Trophoblast cell (in vitro differentiated cells and primary cell): ENCODE measurements around the gene ZNF639.

Experiments
- DNase-seq, 2 donors: peaks; one replicate each; pipeline ENCODE4 v3.0.0-alpha.2; 2016
- H2AFZ ChIP-seq: 2 replicates; pipeline ENCODE4 v1.6.1; 2013; ENCODE audit warnings: low read length, moderate library complexity, mild to moderate bottlenecking; ENCODE audit not compliant: insufficient read depth, poor library complexity
- H2AK5ac ChIP-seq: 2 replicates; pipeline ENCODE4 v1.6.1; 2013; ENCODE audit warnings: mild to moderate bottlenecking, low read length
- H2BK120ac ChIP-seq: 2 replicates; pipeline ENCODE4 v1.6.1; 2013; ENCODE audit warnings: low read length, mild to moderate bottlenecking, moderate library complexity; ENCODE audit not compliant: insufficient read depth, poor library complexity
- H2BK12ac ChIP-seq: 2 replicates; pipeline ENCODE4 v1.6.1; 2013; ENCODE audit warnings: mild to moderate bottlenecking, low read length, moderate library complexity
- H2BK5ac ChIP-seq: 2 replicates; pipeline ENCODE4 v1.6.1; 2013; ENCODE audit warnings: low read length, low read depth, moderate library complexity, mild to moderate bottlenecking; ENCODE audit not compliant: poor library complexity
- H3K14ac ChIP-seq: 2 replicates; pipeline ENCODE4 v1.6.1; 2013; ENCODE audit warnings: mild to moderate bottlenecking, low read length
- H3K18ac ChIP-seq: 2 replicates; pipeline ENCODE4 v1.6.1; 2013; ENCODE audit warnings: mild to moderate bottlenecking, low read length
- H3K23ac ChIP-seq: 2 replicates; pipeline ENCODE4 v1.6.1; 2013; ENCODE audit warnings: low read length
- H3K27ac ChIP-seq: 2 replicates; pipeline ENCODE4 v1.5.1; 2013; ENCODE audit warnings: low read depth, mild to moderate bottlenecking, inconsistent platforms, low read length, moderate library complexity
- H3K27me3 ChIP-seq: 2 replicates; pipeline ENCODE4 v1.6.1; 2013; ENCODE audit warnings: inconsistent platforms, mild to moderate bottlenecking, low read length, moderate library complexity; ENCODE audit not compliant: insufficient read depth
- H3K36me3 ChIP-seq, 2 experiments: 1 replicate in 1 of 2; 2 replicates in 1 of 2; pipeline ENCODE4 v1.6.1; 2013; ENCODE audit warnings: low read length in 2 of 2, mild to moderate bottlenecking in 2 of 2, moderate library complexity in 1 of 2; ENCODE audit not compliant: insufficient read depth in 2 of 2, control insufficient read depth in 1 of 2
- H3K4ac ChIP-seq: 2 replicates; pipeline ENCODE4 v1.6.1; 2013; ENCODE audit warnings: low read depth, mild to moderate bottlenecking, low read length, moderate library complexity
- H3K4me1 ChIP-seq, 2 experiments: 1 replicate in 1 of 2; 2 replicates in 1 of 2; pipeline ENCODE4 v1.6.1; 2013; ENCODE audit warnings: low read length in 2 of 2, mild to moderate bottlenecking in 2 of 2, moderate library complexity in 1 of 2; ENCODE audit not compliant: insufficient read depth in 2 of 2, control insufficient read depth in 1 of 2
- H3K4me2 ChIP-seq: 2 replicates; pipeline ENCODE4 v1.6.1; 2013; ENCODE audit warnings: inconsistent platforms, mild to moderate bottlenecking, low read length, moderate library complexity
- H3K4me3 ChIP-seq: 2 replicates; pipeline ENCODE4 v1.5.1; 2013; ENCODE audit warnings: mild to moderate bottlenecking, low read depth, low read length, inconsistent platforms
- H3K79me1 ChIP-seq: one replicate; pipeline ENCODE4 v1.6.1; 2013; ENCODE audit warnings: low read length
- H3K79me2 ChIP-seq: 2 replicates; pipeline ENCODE4 v1.6.1; 2013; ENCODE audit warnings: low read length, mild to moderate bottlenecking; ENCODE audit not compliant: control insufficient read depth, insufficient read depth, poor library complexity
- H3K9ac ChIP-seq: 2 replicates; pipeline ENCODE4 v1.6.1; 2013; ENCODE audit warnings: mild to moderate bottlenecking, low read length
- H3K9me3 ChIP-seq: 2 replicates; pipeline ENCODE4 v1.6.1; 2013; ENCODE audit warnings: low read depth, mild to moderate bottlenecking, control low read depth, inconsistent platforms, low read length; ENCODE audit not compliant: insufficient read depth
- H4K12ac ChIP-seq: 2 replicates; pipeline ENCODE4 v1.6.1; 2013; ENCODE audit warnings: low read depth, mild to moderate bottlenecking, low read length, moderate library complexity
- H4K8ac ChIP-seq: 2 replicates; pipeline ENCODE4 v1.6.1; 2013; ENCODE audit warnings: low read depth, mild to moderate bottlenecking, low read length, moderate library complexity
- H4K91ac ChIP-seq: one replicate; pipeline ENCODE4 v1.6.1; 2013; ENCODE audit warnings: low read depth, mild to moderate bottlenecking, low read length, moderate library complexity
- WGBS: extraction: QIAGEN DNeasy Blood & Tissue Kit; methylation state at CpG from one replicate; pipeline ENCODE4 v1.1.7; 2013; ENCODE audit warnings: missing lambda C conversion rate; ENCODE audit not compliant: insufficient read length, insufficient coverage; ENCODE audit errors: extremely low coverage; 5-methylcytosine and 5-hydroxymethylcytosine counted together

ZNF639 gene

GRCh38 chr3:179278151-179278550 is 44.7 kb upstream of the ZNF639 start:
- H3K23ac ChIP-seq, result no peak overlapping the region
- no peak overlapping the region for H2BK120ac ChIP-seq
- H3K9me3 ChIP-seq, result no peaks in the 10 kb centered on the region
- H3K4me2 ChIP-seq, result no peak overlapping the region
- no peak overlapping the region for H3K4me3 ChIP-seq
- no peak for DNase-seq
- peaks cover 0 to 2% of the 10 kb centered on the region in 2 experiments for H3K4me1 ChIP-seq
- WGBS, result no CpG with 5 or more reads among the region's 1 CpG
- H3K79me2 ChIP-seq, result no peaks in the 10 kb centered on the region
- H3K4ac ChIP-seq, result no peak overlapping the region
- no peak overlapping the region for H3K18ac ChIP-seq
- no peak overlapping the region for H2AK5ac ChIP-seq
- no peak overlapping the region for H2AFZ ChIP-seq
- H4K12ac ChIP-seq, result no peak overlapping the region
- no peak overlapping the region for H2BK12ac ChIP-seq
- H2BK5ac ChIP-seq, result no peak overlapping the region
- no peak overlapping the region for H3K9ac ChIP-seq
- H3K27ac ChIP-seq, result no peak overlapping the region
- no peaks in the 10 kb centered on the region for H3K36me3 ChIP-seq
- H4K91ac ChIP-seq, result no peak overlapping the region
- no peaks in the 10 kb centered on the region for H3K27me3 ChIP-seq
- H3K14ac ChIP-seq, result no peak overlapping the region
- H4K8ac ChIP-seq, result no peak overlapping the region
- no peaks in the 10 kb centered on the region for H3K79me1 ChIP-seq

- Histone ChIP-seq H2AFZ (no peak overlapping the region), H3K79me2 (no peaks in the 10 kb centered on the region), H3K18ac (no peak overlapping the region), H3K4me3 (no peak overlapping the region), H4K8ac (no peak overlapping the region), H3K23ac (no peak overlapping the region), H3K9me3 (no peaks in the 10 kb centered on the region), H4K91ac (no peak overlapping the region), H2BK12ac (no peak overlapping the region), H3K4me2 (no peak overlapping the region), H3K79me1 (no peaks in the 10 kb centered on the region), H4K12ac (no peak overlapping the region), H2BK120ac (no peak overlapping the region), H3K4ac (no peak overlapping the region), H3K36me3 (no peaks in the 10 kb centered on the region), H2AK5ac (no peak overlapping the region), H3K9ac (no peak overlapping the region), H2BK5ac (no peak overlapping the region), H3K27me3 (no peaks in the 10 kb centered on the region), H3K14ac (no peak overlapping the region), H3K27ac (no peak overlapping the region), H3K4me1 (peaks cover 0 to 2% of the 10 kb centered on the region in 2 experiments)
- WGBS, result no CpG with 5 or more reads among the region's 4 CpGs
- no peak for DNase-seq
Observed at GRCh38 chr3:179278932-179279693, 43.7 kb upstream of the ZNF639 start.

DNA sequence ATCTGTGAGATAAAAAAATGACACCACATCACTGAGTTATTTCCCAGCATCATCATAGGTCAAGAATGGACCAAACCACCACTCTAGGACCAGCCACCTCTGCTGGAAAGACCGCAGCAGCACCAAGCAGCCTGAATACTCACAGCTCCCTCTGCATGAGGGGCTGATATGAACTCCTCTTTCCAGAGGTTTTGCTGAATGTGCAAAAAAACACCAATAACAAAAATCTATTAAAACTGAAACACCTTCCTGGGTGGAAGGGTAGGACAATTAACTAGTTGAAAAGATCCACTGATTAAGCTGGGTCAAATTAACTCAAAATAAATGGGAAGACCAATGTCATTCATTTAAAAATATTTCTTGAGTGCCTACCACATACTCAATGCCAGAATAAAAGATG is 43.0 kb upstream of the ZNF639 start:
- no peak overlapping the region for H4K8ac ChIP-seq

GRCh38 chr3:179281825-179282224 is 41.0 kb upstream of the ZNF639 start:
- no peak for DNase-seq
- Histone ChIP-seq H3K4me2 (no peak overlapping the region), H3K36me3 (no peaks in the 10 kb centered on the region), H3K79me2 (no peaks in the 10 kb centered on the region), H3K14ac (no peak overlapping the region), H4K8ac (no peak overlapping the region), H3K79me1 (no peaks in the 10 kb centered on the region), H2AFZ (no peak overlapping the region), H3K18ac (no peak overlapping the region), H3K9me3 (no peaks in the 10 kb centered on the region), H3K4ac (no peak overlapping the region), H3K27ac (no peak overlapping the region), H3K27me3 (no peaks in the 10 kb centered on the region), H3K23ac (no peak overlapping the region), H4K91ac (no peak overlapping the region), H3K9ac (no peak overlapping the region), H2BK120ac (no peak overlapping the region), H4K12ac (no peak overlapping the region), H2BK5ac (no peak overlapping the region), H3K4me1 (peaks cover 0 to 2% of the 10 kb centered on the region in 2 experiments), H2AK5ac (no peak overlapping the region), H2BK12ac (no peak overlapping the region), H3K4me3 (no peak overlapping the region)
- WGBS, result no CpG with 5 or more reads among the region's 3 CpGs

More for the DNA sequence above, 43.0 kb upstream of the ZNF639 start:
- no peak overlapping the region for H4K12ac ChIP-seq
- no peak overlapping the region for H3K4ac ChIP-seq
- H3K27ac ChIP-seq, result no peak overlapping the region
- H3K9me3 ChIP-seq, result no peaks in the 10 kb centered on the region
- no peaks in the 10 kb centered on the region for H3K36me3 ChIP-seq
- H2BK120ac ChIP-seq, result no peak overlapping the region
- H2BK5ac ChIP-seq, result no peak overlapping the region
- no peak overlapping the region for H2AK5ac ChIP-seq
- peaks cover 0 to 2% of the 10 kb centered on the region in 2 experiments for H3K4me1 ChIP-seq
- no peak overlapping the region for H2AFZ ChIP-seq
- H3K18ac ChIP-seq, result no peak overlapping the region
- no peak overlapping the region for H3K4me3 ChIP-seq
- H3K27me3 ChIP-seq, result no peaks in the 10 kb centered on the region
- H3K79me2 ChIP-seq, result no peaks in the 10 kb centered on the region
- no peaks in the 10 kb centered on the region for H3K79me1 ChIP-seq
- no peak overlapping the region for H3K9ac ChIP-seq
- H3K23ac ChIP-seq, result no peak overlapping the region
- no peak overlapping the region for H3K4me2 ChIP-seq
- no peak for DNase-seq
- no peak overlapping the region for H4K91ac ChIP-seq
- WGBS, result no CpG with 5 or more reads among the region's 1 CpG
- no peak overlapping the region for H2BK12ac ChIP-seq
- no peak overlapping the region for H3K14ac ChIP-seq
